Mucosa of stomach (tissue), 1 donor: ENCODE measurements around the gene MECP2.

Experiments used
- H3K27me3 ChIP-seq: one replicate; pipeline ENCODE4 v1.7.0; 2013; ENCODE audit warnings: mild to moderate bottlenecking, low read length; ENCODE audit not compliant: control insufficient read depth, insufficient read depth
- H3K36me3 ChIP-seq: one replicate; pipeline ENCODE4 v1.7.0; 2013; ENCODE audit warnings: low read length; ENCODE audit not compliant: control insufficient read depth, insufficient read depth
- H3K4me1 ChIP-seq: one replicate; pipeline ENCODE4 v1.7.0; 2013; ENCODE audit warnings: mild to moderate bottlenecking, low read length; ENCODE audit not compliant: control insufficient read depth, insufficient read depth
- H3K4me3 ChIP-seq: one replicate; pipeline ENCODE4 v1.7.0; 2013; ENCODE audit warnings: low read length
- H3K9ac ChIP-seq: one replicate; pipeline ENCODE4 v1.7.0; 2013; ENCODE audit warnings: mild to moderate bottlenecking, low read length, moderate library complexity
- H3K9me3 ChIP-seq: one replicate; pipeline ENCODE4 v1.7.0; 2013; ENCODE audit warnings: mild to moderate bottlenecking, low read length, moderate library complexity; ENCODE audit not compliant: control insufficient read depth
- donor health status: Pancreatic carcinoma.

The MECP2 gene

GRCh38 chrX:154077101-154077500 lies 20.4 kb downstream of the MECP2 start:
- Histone ChIP-seq H3K36me3 (no peaks in the 10 kb centered on the region), H3K9ac (no peak overlapping the region), H3K27me3 (no peaks in the 10 kb centered on the region), H3K9me3 (no peaks in the 10 kb centered on the region), H3K4me1 (peaks cover 4% of the 10 kb centered on the region), H3K4me3 (no peak overlapping the region)

- no peak overlapping the region for H3K9ac ChIP-seq
- H3K9me3 ChIP-seq = no peaks in the 10 kb centered on the region
- H3K4me3 ChIP-seq = no peak overlapping the region
- H3K27me3 ChIP-seq = no peaks in the 10 kb centered on the region
- H3K4me1 ChIP-seq = peaks cover 4% of the 10 kb centered on the region
- no peaks in the 10 kb centered on the region for H3K36me3 ChIP-seq
Measured at GRCh38 chrX:154074199-154074598, 23.3 kb downstream of the MECP2 start.

DNA sequence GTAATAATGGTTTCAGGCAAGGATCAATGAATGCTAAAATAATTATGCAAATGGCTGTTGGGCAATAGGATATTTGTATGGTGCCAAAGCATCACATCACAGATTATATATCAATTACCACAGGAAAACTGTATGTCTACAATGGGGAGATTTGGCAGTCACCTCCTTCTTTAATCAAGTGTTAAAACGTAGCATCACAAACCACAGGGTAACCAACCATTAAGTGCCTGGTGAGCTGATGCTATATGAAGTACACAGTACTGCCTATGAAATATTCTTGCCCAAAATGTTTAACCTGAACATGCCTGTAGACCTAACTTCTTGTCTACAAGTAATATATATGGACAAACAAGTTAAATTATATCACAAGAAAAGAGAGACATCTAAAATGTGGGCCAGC lies 25.3 kb downstream of the MECP2 start:
- H3K9ac ChIP-seq = no peak overlapping the region
- no peaks in the 10 kb centered on the region for H3K27me3 ChIP-seq
- H3K9me3 ChIP-seq = no peaks in the 10 kb centered on the region
- H3K4me3 ChIP-seq = no peak overlapping the region
- H3K36me3 ChIP-seq = no peaks in the 10 kb centered on the region
- peaks cover 4% of the 10 kb centered on the region for H3K4me1 ChIP-seq

- no peaks in the 10 kb centered on the region for H3K9me3 ChIP-seq
- no peak overlapping the region for H3K4me3 ChIP-seq
- no peaks in the 10 kb centered on the region for H3K27me3 ChIP-seq
- H3K4me1 ChIP-seq = no peaks in the 10 kb centered on the region
- H3K9ac ChIP-seq = no peak overlapping the region
- no peaks in the 10 kb centered on the region for H3K36me3 ChIP-seq
Measured at GRCh38 chrX:154068560-154068959, 29.0 kb downstream of the MECP2 start.

DNA sequence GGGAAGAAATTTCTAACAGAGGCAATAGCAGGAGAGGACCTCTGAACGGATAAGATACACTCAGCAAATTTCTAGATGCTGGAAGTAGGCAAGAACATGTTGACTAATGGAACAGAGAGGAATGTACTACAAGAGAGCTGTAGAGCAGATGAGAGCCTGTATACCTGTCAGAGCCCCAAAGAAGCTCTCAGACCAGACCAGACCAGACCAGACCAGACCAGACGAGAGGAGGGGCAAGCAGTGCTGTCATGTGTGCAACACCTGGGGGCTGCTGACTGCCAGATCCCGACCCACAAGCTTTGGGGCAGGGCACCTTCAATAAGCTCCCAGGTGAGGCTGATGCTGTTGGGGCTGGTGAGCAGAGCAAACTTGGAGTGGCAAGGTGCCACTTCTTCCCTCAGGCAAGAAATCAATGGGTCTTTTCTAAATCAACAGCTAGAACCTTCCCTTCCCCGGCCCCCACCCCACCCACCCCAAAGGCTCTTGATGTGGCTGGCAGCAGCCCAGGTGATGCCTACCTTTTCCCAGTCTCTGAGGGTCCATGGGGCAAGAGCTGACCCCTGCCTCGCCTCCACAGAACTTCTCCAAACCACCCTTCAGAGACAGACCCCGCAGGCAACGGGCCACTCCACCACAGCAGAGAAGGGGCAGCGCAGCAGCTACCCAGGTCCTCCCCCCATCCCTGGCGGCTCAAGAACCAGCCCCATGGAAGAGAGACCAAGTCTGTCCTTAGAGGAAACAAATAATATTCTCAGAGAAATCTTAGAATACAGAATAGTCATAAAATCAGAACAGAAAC lies 32.7 kb downstream of the MECP2 start:
- Histone ChIP-seq H3K4me3 (no peak overlapping the region), H3K9me3 (no peaks in the 10 kb centered on the region), H3K36me3 (no peaks in the 10 kb centered on the region), H3K4me1 (peaks cover 18% of the 10 kb centered on the region), H3K27me3 (no peaks in the 10 kb centered on the region), H3K9ac (no peak overlapping the region)

DNA sequence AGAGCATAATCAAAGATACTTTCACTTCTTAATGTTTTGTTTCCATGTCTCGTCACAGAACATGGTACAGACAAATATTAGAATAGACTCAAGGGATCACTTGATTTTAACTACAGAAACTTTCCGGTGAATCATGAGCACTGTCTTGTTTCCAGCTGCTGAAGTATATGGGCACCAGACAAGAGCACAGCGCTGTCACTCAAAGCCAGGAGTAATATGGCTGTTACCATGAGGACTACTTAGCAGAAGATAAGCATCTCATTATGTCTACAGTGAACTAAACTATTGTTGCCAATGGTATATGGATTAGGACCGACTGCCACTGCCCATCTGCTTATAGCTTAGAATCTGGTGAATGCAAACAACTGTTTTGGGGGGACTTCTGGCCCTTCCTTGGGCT lies 34.3 kb downstream of the MECP2 start:
- H3K9ac ChIP-seq = no peak overlapping the region
- H3K4me3 ChIP-seq = no peak overlapping the region
- no peaks in the 10 kb centered on the region for H3K9me3 ChIP-seq
- H3K27me3 ChIP-seq = no peaks in the 10 kb centered on the region
- H3K36me3 ChIP-seq = no peaks in the 10 kb centered on the region
- peaks cover 22% of the 10 kb centered on the region for H3K4me1 ChIP-seq

- H3K4me1 ChIP-seq = peaks cover 30% of the 10 kb centered on the region
- H3K9me3 ChIP-seq = no peaks in the 10 kb centered on the region
- no peaks in the 10 kb centered on the region for H3K27me3 ChIP-seq
- H3K9ac ChIP-seq = no peak overlapping the region
- H3K36me3 ChIP-seq = no peaks in the 10 kb centered on the region
- no peak overlapping the region for H3K4me3 ChIP-seq
Measured at GRCh38 chrX:154061801-154062200, 35.7 kb downstream of the MECP2 start.

GRCh38 chrX:154059729-154060245 lies 37.7 kb downstream of the MECP2 start:
- H3K9me3 ChIP-seq = no peaks in the 10 kb centered on the region
- no peak overlapping the region for H3K9ac ChIP-seq
- no peaks in the 10 kb centered on the region for H3K36me3 ChIP-seq
- H3K27me3 ChIP-seq = no peaks in the 10 kb centered on the region
- H3K4me3 ChIP-seq = no peak overlapping the region
- H3K4me1 ChIP-seq = peaks cover 30% of the 10 kb centered on the region

DNA sequence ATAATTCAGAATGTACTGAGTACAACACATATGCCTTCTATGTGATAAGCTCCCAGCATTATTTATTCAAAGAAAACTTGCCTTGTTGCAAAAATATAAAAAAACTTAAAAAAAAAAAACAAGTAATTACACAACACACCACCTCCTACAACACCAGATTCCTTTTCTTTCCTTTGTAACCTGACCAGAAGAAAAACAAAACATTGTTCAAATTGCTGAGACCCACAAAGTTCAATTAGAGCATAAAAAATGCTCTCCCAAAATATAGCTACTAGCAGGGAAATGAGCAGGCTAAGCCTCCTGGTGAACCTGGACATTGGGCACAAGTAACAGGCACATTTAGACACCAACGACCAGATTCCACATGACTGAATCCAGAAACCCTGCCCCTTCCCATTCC lies 38.3 kb downstream of the MECP2 start:
- Histone ChIP-seq H3K9me3 (no peaks in the 10 kb centered on the region), H3K36me3 (no peaks in the 10 kb centered on the region), H3K27me3 (no peaks in the 10 kb centered on the region), H3K4me3 (no peak overlapping the region), H3K4me1 (peaks cover 30% of the 10 kb centered on the region), H3K9ac (no peak overlapping the region)

- Histone ChIP-seq H3K36me3 (no peaks in the 10 kb centered on the region), H3K4me3 (no peak overlapping the region), H3K9me3 (no peaks in the 10 kb centered on the region), H3K4me1 (peaks cover 29% of the 10 kb centered on the region), H3K9ac (no peak overlapping the region), H3K27me3 (no peaks in the 10 kb centered on the region)
Measured at GRCh38 chrX:154058214-154058997, 39.1 kb downstream of the MECP2 start.

GRCh38 chrX:154057791-154058190 lies 39.7 kb downstream of the MECP2 start:
- Histone ChIP-seq H3K4me3 (no peak overlapping the region), H3K9ac (no peak overlapping the region), H3K36me3 (no peaks in the 10 kb centered on the region), H3K9me3 (no peaks in the 10 kb centered on the region), H3K4me1 (peaks cover 26% of the 10 kb centered on the region), H3K27me3 (no peaks in the 10 kb centered on the region)

DNA sequence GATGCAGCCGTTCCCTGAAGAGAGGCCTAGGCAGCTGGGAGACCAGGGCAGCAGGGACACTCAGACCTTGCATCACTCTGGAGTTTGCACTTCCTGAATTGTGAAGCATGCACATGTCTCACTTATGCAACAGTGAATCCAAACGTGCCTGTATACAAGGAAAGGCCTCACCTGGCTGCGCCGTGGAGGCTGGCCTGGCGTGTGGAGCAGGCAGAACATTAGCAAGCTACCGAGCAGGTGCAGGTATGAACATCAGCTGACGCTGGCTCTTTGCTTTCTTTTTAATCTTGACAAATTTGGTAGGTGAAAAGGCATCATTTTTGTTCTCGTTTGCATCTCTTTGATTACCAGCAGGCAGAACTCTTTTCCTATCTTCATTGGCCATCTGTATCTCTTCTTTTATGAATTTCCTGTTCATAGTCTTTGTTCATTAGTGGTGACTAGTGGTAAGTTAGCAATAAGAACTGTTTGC lies 40.7 kb downstream of the MECP2 start:
- Histone ChIP-seq H3K9ac (no peak overlapping the region), H3K4me1 (peaks cover 26% of the 10 kb centered on the region)

More for the DNA sequence above, 40.7 kb downstream of the MECP2 start:
- no peaks in the 10 kb centered on the region for H3K9me3 ChIP-seq
- no peaks in the 10 kb centered on the region for H3K36me3 ChIP-seq
- H3K4me3 ChIP-seq = no peak overlapping the region
- no peaks in the 10 kb centered on the region for H3K27me3 ChIP-seq
